ENCODE results near the gene ZMYND8. TPM values are rescaled to one million over a fixed set of nuclear protein-coding genes. Genes with fewer than 3 reads are reported as not detected.

ZMYND8 gene
- total and polyA plus RNA-seq, 2 of the 4 experiments (the other 2 are of a cell fraction), result 24.0 to 28.2 TPM

DNA sequence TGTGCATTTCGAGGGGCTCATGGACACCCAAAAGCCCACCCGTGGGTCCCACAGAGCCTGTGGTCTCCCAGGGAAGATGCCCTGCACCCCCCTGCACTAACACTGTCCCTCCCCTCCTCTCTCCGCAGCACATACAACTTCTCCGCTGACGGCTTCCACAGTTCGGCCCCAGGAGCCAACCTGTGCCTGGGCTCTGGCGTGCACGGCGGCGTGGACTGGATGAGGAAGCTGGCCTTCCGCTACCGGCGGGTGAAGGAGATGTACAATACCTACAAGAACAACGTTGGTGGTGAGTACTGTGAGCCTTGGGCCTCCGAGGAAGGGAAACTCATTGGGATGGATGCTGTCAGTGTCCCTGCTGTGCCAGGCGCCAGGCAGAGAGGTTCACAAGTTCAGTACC lies 183.9 kb downstream of the ZMYND8 start:
- no TSS peak for BruUV-seq (replicated peaks)
- WGBS, 2 experiments (ENCODE audit: extremely low coverage in 2 of 2, insufficient read length in 1 of 2), result 90% methylated on average over 2 of the region's 16 CpGs; no CpG with 5 or more reads in 1 of the 2 experiments
- ChIA-PET CTCF (no interaction called here), POLR2A (ENCODE audit: unreplicated experiment) (no interaction called here)
- dilution Hi-C loops (cut with HindIII; ENCODE audit: low sequenced_read_pairs, unreplicated experiment), result no loop called here
- H3K27ac ChIP-seq (ENCODE audit: insufficient read depth, low read length), result no peak overlapping the region
- no peak overlapping the region for H3K14ac ChIP-seq (replicated peaks; ENCODE audit: low read depth, low read length)
- no peak overlapping the region for H2BK15ac ChIP-seq (ENCODE audit: low read depth, low read length)
- no peak overlapping the region for H2AFZ ChIP-seq (replicated peaks; ENCODE audit: low read length, poor library complexity)
- no peak overlapping the region for H3K9ac ChIP-seq (ENCODE audit: low read depth, low read length)
- H3K4me1 ChIP-seq (ENCODE audit: control insufficient read depth, insufficient read depth, low read length), result peaks cover 3% of the 10 kb centered on the region; the same call in 1 of the 2 replicates
- no peaks in the 10 kb centered on the region; the same call in 1 of the 2 replicates for H3K9me1 ChIP-seq (ENCODE audit: insufficient read depth, low read length)
- no peak overlapping the region for H2BK5ac ChIP-seq (ENCODE audit: low read depth, low read length, poor library complexity, severe bottlenecking)
- no peaks in the 10 kb centered on the region for H3K9me3 ChIP-seq (ENCODE audit: control insufficient read depth, insufficient read depth, low read length)
- no peak overlapping the region for H3K4ac ChIP-seq (ENCODE audit: low read depth, low read length)
- H3K23ac ChIP-seq (ENCODE audit: low read depth, low read length), result no peak overlapping the region
- TF ChIP-seq RFX5 (IDR thresholded peaks at IDR 0.05; ENCODE audit: low read depth, low read length), result no peak
- TF ChIP-seq, protein P1, sequence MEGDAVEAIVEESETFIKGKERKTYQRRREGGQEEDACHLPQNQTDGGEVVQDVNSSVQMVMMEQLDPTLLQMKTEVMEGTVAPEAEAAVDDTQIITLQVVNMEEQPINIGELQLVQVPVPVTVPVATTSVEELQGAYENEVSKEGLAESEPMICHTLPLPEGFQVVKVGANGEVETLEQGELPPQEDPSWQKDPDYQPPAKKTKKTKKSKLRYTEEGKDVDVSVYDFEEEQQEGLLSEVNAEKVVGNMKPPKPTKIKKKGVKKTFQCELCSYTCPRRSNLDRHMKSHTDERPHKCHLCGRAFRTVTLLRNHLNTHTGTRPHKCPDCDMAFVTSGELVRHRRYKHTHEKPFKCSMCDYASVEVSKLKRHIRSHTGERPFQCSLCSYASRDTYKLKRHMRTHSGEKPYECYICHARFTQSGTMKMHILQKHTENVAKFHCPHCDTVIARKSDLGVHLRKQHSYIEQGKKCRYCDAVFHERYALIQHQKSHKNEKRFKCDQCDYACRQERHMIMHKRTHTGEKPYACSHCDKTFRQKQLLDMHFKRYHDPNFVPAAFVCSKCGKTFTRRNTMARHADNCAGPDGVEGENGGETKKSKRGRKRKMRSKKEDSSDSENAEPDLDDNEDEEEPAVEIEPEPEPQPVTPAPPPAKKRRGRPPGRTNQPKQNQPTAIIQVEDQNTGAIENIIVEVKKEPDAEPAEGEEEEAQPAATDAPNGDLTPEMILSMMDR (conservative IDR thresholded peaks at IDR 0.05; ENCODE audit: low read depth, low read length), result no peak
- TF ChIP-seq CHD1 (IDR thresholded peaks at IDR 0.05; ENCODE audit: low read depth, low read length), result no peak
- no peak for TF ChIP-seq CEBPB (IDR thresholded peaks at IDR 0.05; ENCODE audit: low read depth, low read length)
- TF ChIP-seq MAFK (IDR thresholded peaks at IDR 0.05; ENCODE audit: low read depth, low read length), result no peak
- TF ChIP-seq, protein P2, sequence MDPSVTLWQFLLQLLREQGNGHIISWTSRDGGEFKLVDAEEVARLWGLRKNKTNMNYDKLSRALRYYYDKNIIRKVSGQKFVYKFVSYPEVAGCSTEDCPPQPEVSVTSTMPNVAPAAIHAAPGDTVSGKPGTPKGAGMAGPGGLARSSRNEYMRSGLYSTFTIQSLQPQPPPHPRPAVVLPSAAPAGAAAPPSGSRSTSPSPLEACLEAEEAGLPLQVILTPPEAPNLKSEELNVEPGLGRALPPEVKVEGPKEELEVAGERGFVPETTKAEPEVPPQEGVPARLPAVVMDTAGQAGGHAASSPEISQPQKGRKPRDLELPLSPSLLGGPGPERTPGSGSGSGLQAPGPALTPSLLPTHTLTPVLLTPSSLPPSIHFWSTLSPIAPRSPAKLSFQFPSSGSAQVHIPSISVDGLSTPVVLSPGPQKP (IDR thresholded peaks at IDR 0.05; ENCODE audit: borderline replicate concordance, low read depth, low read length), result no peak
- TF ChIP-seq RCOR1 (IDR thresholded peaks at IDR 0.05; ENCODE audit: insufficient replicate concordance, low read length), result no peak
- H3K18ac ChIP-seq (ENCODE audit: low read depth, low read length), result no peak overlapping the region
- H2BK20ac ChIP-seq (ENCODE audit: low read depth, low read length), result no peak overlapping the region
- ATAC-seq (ENCODE audit: low read depth), result no peak
- no peak overlapping the region for H4K91ac ChIP-seq (ENCODE audit: insufficient read depth, low read depth, low read length)
- H4K8ac ChIP-seq (ENCODE audit: low read depth in 2 of 2, low read length in 2 of 2), result no peak overlapping the region
- peaks cover 1% of the 10 kb centered on the region; the same call in 1 of the 2 replicates for H3K36me3 ChIP-seq (ENCODE audit: control insufficient read depth, insufficient read depth, low read length)
- H3K4me2 ChIP-seq (ENCODE audit: low read depth, low read length), result no peak overlapping the region
- H3K4me3 ChIP-seq (ENCODE audit: insufficient read depth, low read depth, low read length), result no peak overlapping the region
- H2BK120ac ChIP-seq (ENCODE audit: low read depth, low read length), result no peak overlapping the region
- no peak for DNase-seq
- H2AK5ac ChIP-seq (ENCODE audit: low read depth, low read length), result no peak overlapping the region
- intact Hi-C loops (cut with micrococcal nuclease), result no loop called here
- no peaks in the 10 kb centered on the region for H3K79me1 ChIP-seq (ENCODE audit: low read depth in 1 of 2, low read length in 2 of 2)
- H3K27me3 ChIP-seq (ENCODE audit: control insufficient read depth, insufficient read depth, low read length), result no peaks in the 10 kb centered on the region
- no peaks in the 10 kb centered on the region for H4K20me1 ChIP-seq (ENCODE audit: insufficient read depth, low read length)
- no peak overlapping the region for H4K5ac ChIP-seq (ENCODE audit: low read depth, low read length)
- H3K56ac ChIP-seq (ENCODE audit: extremely low read depth, insufficient read depth, low read length), result no peak overlapping the region
- in situ Hi-C loops (cut with MboI; ENCODE audit: low sequenced_read_pairs), result no loop called here
- no peak overlapping the region for H2AK9ac ChIP-seq (replicated peaks; ENCODE audit: low read depth, low read length, poor library complexity)

All from IMR-90 (cell line).